NB4 (cell line): ENCODE measurements around the gene HPCAL1.

Experiments used
- CTCF ChIP-seq: IDR thresholded peaks from one replicate; pipeline ENCODE4 v1.5.1; 2012; ENCODE audit warnings: low read depth, low read length
- MAX ChIP-seq: IDR thresholded peaks from 2 replicates; pipeline ENCODE4 v1.6.1; 2011; ENCODE audit warnings: low read depth, low read length
- POLR2A ChIP-seq: IDR thresholded peaks from 2 replicates; pipeline ENCODE4 v1.6.1; 2011; ENCODE audit warnings: mild to moderate bottlenecking; ENCODE audit not compliant: insufficient read length; ENCODE audit errors: extremely low read depth

DNA sequence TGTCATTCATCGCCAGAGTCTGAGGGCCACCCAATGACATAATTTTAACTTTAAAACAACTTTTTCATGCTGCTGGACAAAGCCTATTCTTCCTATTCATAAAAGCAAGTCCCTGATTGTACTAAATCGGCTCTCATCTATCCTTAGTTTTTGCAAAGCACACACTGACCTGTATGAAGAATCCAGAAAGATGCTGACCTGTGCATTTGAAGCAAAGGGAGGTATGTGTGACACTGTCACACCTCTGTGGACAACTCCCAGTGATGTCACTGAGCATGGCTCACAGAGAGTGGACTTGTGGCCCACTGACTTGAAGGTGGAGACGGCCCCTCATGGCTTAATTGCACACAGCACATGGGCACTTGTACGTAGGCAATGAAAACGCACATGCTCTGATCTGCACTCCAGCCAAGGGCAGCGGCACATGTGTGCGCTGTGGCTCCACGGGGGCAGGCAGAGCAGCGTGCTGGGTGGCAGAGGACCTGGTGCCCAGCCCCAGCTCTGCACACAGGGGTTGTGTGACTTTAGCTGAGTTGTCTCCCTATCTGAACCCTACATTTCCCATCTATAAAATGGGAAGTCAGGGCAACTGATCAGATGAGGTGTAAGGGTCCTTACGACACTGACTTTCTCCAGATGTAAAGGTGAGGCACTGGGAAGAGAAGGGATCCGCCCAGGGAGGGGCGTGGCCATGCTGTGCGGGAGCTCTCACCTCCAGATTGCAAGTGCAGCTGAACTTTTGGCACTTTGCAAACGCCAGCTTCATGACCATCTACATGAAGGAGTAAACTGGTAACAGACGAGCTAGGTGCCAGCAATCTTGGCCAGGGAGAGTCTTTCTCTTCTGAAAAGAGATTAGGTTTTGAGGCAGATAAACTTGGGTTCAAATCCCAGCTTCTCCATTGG lies 159.7 kb downstream of the HPCAL1 start:
- TF ChIP-seq CTCF (no peak), POLR2A (no peak), MAX (no peak)
